A549 (cell line): ENCODE data around the gene PRKCD. TPM values are rescaled to one million over a fixed set of nuclear protein-coding genes. Genes with fewer than 3 reads are reported as not detected.
A peak's percentile ranks its signal among the peaks of the same experiment; 100 is the strongest.

Source experiments
- ATAC-seq, 2 experiments: fragments of 200-7000 bp in 1 of 2; fragments of >200 bp in 1 of 2; cut with Nextera tagmentation in 1 of 2; cut with Tn5 transposase in 1 of 2; 3 replicates each; pipeline versions ENCODE4 v1.8.0 to v1.9.1; 2018 to 2020; ENCODE audit warnings: mild to moderate bottlenecking in 1 of 2, moderate library complexity in 1 of 2
- CTCF ChIA-PET: fragments of 300-600 bp; sonication (Branson Sonifier 250); formaldehyde crosslinking; extraction: SDS; loops from one replicate; lab custom pipeline; 2021; ENCODE audit warnings: antibody characterized with exemption, inconsistent platforms; lab: Yijun Ruan, JAX
- POLR2A ChIA-PET: fragments of 350-600 bp; formaldehyde crosslinking; extraction: SDS; loops from one replicate; lab custom pipeline; 2021; ENCODE audit warnings: antibody characterized with exemption, inconsistent platforms; lab: Yijun Ruan, JAX
- DNase-seq, 2 experiments: peaks; one replicate each; pipeline versions ENCODE4 v3.0.0 to v3.0.0-alpha.2; 2011 to 2016; ENCODE audit warnings: low read depth in 1 of 2, low spot score in 1 of 2
- FAIRE-seq: peaks from 2 replicates; lab custom pipeline; 2011; peaks lifted over from hg19 to GRCh38; lab: Jason Lieb, UNC
- H3K27ac ChIP-seq, 2 experiments: fragments of >200 bp; sonication (Bioruptor Twin); formaldehyde crosslinking; 3 replicates each; pipeline ENCODE4 v1.5.1; 2016 to 2017
- H3K4me1 ChIP-seq: fragments of >200 bp; sonication (Bioruptor Twin); formaldehyde crosslinking; 3 replicates; pipeline ENCODE4 v1.6.1; 2016
- H3K4me2 ChIP-seq: fragments of >200 bp; sonication (Bioruptor Twin); formaldehyde crosslinking; 3 replicates; pipeline ENCODE4 v1.6.1; 2016
- H3K4me3 ChIP-seq: fragments of >200 bp; sonication (Bioruptor Twin); formaldehyde crosslinking; 3 replicates; pipeline ENCODE4 v1.5.1; 2016
- H3K9me3 ChIP-seq: fragments of >200 bp; sonication (Bioruptor Twin); formaldehyde crosslinking; 3 replicates; pipeline ENCODE4 v1.6.1; 2016
- CBX8 ChIP-seq: fragments of 200-600 bp; sonication (generic); IDR thresholded peaks from 2 replicates; pipeline ENCODE4 v1.6.1; 2016
- CTCF ChIP-seq: fragments of >200 bp; sonication (Bioruptor Twin); formaldehyde crosslinking; IDR thresholded peaks from 3 replicates; pipeline ENCODE4 v1.5.1; 2016
- EHF ChIP-seq: fragments of 250-450 bp; sonication (Bioruptor Pico); IDR thresholded peaks from 2 replicates; pipeline ENCODE4 v1.5.0; 2020; ENCODE audit warnings: mild to moderate bottlenecking
- HOXA7 ChIP-seq: fragments of 250-450 bp; sonication (Bioruptor Pico); IDR thresholded peaks from 2 replicates; pipeline ENCODE4 v1.5.0; 2020; ENCODE audit warnings: mild to moderate bottlenecking, moderate library complexity
- KDM5A ChIP-seq: fragments of 200-600 bp; sonication (generic); IDR thresholded peaks from 2 replicates; pipeline ENCODE4 v1.6.1; 2016; ENCODE audit warnings: antibody characterized with exemption, mild to moderate bottlenecking
- POLR2A ChIP-seq: IDR thresholded peaks from 2 replicates; pipeline ENCODE4 v1.6.1; 2012; ENCODE audit warnings: mild to moderate bottlenecking, low read length
- RAD21 ChIP-seq, 2 experiments: fragments of >200 bp in 1 of 2; sonication (Bioruptor Twin) in 1 of 2; formaldehyde crosslinking in 1 of 2; IDR thresholded peaks in 1 of 2; conservative IDR thresholded peaks in 1 of 2; 2 replicates in 1 of 2; 3 replicates in 1 of 2; pipeline ENCODE4 v1.6.1; 2012 to 2018; ENCODE audit warnings: inconsistent platforms in 1 of 2
- RARB ChIP-seq: fragments of 250-450 bp; sonication (Bioruptor Pico); IDR thresholded peaks from 2 replicates; pipeline ENCODE4 v1.8.0; 2021; ENCODE audit warnings: mild to moderate bottlenecking, moderate library complexity
- REST ChIP-seq: fragments of 200-600 bp; sonication (generic); IDR thresholded peaks from 2 replicates; pipeline ENCODE4 v1.6.1; 2016; ENCODE audit warnings: antibody characterized with exemption, mild to moderate bottlenecking, moderate library complexity
- RFX5 ChIP-seq: fragments of 450-650 bp; IDR thresholded peaks from 2 replicates; pipeline ENCODE4 v1.7.1; 2014; ENCODE audit warnings: antibody characterized with exemption, mild to moderate bottlenecking, moderate library complexity
- SMC3 ChIP-seq: fragments of >200 bp; sonication (Bioruptor Twin); formaldehyde crosslinking; IDR thresholded peaks from 3 replicates; pipeline ENCODE4 v1.6.1; 2018; ENCODE audit warnings: inconsistent platforms
- TFCP2L1 ChIP-seq: fragments of 250-450 bp; sonication (Bioruptor Pico); IDR thresholded peaks from 2 replicates; pipeline ENCODE4 v1.5.0; 2021; ENCODE audit warnings: mild to moderate bottlenecking
- ZNF302 ChIP-seq: fragments of 250-450 bp; sonication (Bioruptor Pico); IDR thresholded peaks from 2 replicates; pipeline ENCODE4 v1.9.0; 2021; ENCODE audit warnings: inconsistent platforms, mild to moderate bottlenecking, moderate library complexity
- WGBS: methylation state at CpG from one replicate; pipeline ENCODE4 v1.1.6; 2017; ENCODE audit errors: missing lambda C conversion rate; 5-methylcytosine and 5-hydroxymethylcytosine counted together
- polyA plus RNA-seq, 4 experiments: library from polyadenylated mRNA; depleted of rRNA in 3 of 4; stranded (reverse); fragments of >200 nt; fragmentation: RNase III in 1 of 4; extraction: RNeasy Plus Mini Kit Qiagen cat#74134 plus additional on column Dnase treatment in 1 of 4; gene quantifications; 2 replicates in 3 of 4; 3 replicates in 1 of 4; pipeline ENCODE4 v1.2.3, GENCODE V29; 2011 to 2017

PRKCD gene
- polyA plus RNA-seq, 2 of the 4 experiments (the other 2 are of a cell fraction), result 10.1 to 18.3 TPM

GRCh38 chr3:53132347-53132746, 28.7 kb upstream of the PRKCD start:
- H3K4me3 ChIP-seq, result no peak overlapping the region
- peaks cover 14% of the 10 kb centered on the region; the same call in 2 of the 3 replicates for H3K4me1 ChIP-seq
- POLR2A ChIA-PET, result interaction anchor here (1.0 kb wide), 1 partner anchor 28 kb away, joined by 3 read pairs; no protein-coding TSS in a partner anchor
- peak overlapping the region in 1 of 2 experiments; percentile 31; a peak in 1 of 6 replicates for H3K27ac ChIP-seq
- H3K9me3 ChIP-seq, result no peaks in the 10 kb centered on the region
- ATAC-seq (no peak), DNase-seq (peak in 1 of 2 experiments; percentile 64), FAIRE-seq (no peak)
- CTCF ChIA-PET, result interaction anchor here (1.2 to 7.7 kb wide), 3 partner anchors 19 to 64 kb away, joined by 4 to 87 read pairs (median 21); no protein-coding TSS in a partner anchor
- 40% methylated on average over 5 of the region's 5 CpGs for WGBS
- no peak overlapping the region for H3K4me2 ChIP-seq
- TF ChIP-seq HOXA7 (CRISPR knock-in tag), result no peak

- peak; percentile 90 to 91 for ATAC-seq
- CTCF ChIA-PET, result interaction anchor here (0.5 to 7.7 kb wide), 21 partner anchors 8 to 784 kb away, joined by 3 to 87 read pairs (median 5); partner anchors contain the start of gene PRKCD
- TF ChIP-seq CTCF (peak; percentile 61), RARB (CRISPR knock-in tag) (no peak), RAD21 (conservative IDR thresholded peaks at IDR 0.05 in 1 of 2, IDR thresholded peaks at IDR 0.05 in 1 of 2) (peak; percentile 65 to 71), SMC3 (peak; percentile 81)
- TF ChIP-seq, all 56 proteins: peak for 3
- 55% methylated on average over 4 of the region's 6 CpGs for WGBS
- H3K4me1 ChIP-seq, result peaks cover 10% of the 10 kb centered on the region; the same call in 1 of the 3 replicates
- H3K27ac ChIP-seq, result no peak overlapping the region
- no peak for FAIRE-seq
- no peaks in the 10 kb centered on the region for H3K9me3 ChIP-seq
- POLR2A ChIA-PET, result interaction anchor here (0.6 kb wide), 1 partner anchor 10 kb away, joined by 3 read pairs; no protein-coding TSS in a partner anchor
- DNase-seq, result peak; percentile 74 to 76
- no peak overlapping the region for H3K4me3 ChIP-seq
- no peak overlapping the region for H3K4me2 ChIP-seq
These were observed 26.3 kb upstream of the PRKCD start for GRCh38 chr3:53134631-53135232.

- no peak for TF ChIP-seq KDM5A
- TF ChIP-seq TFCP2L1, result no peak
- TF ChIP-seq REST, result no peak
- no peak for TF ChIP-seq POLR2A
- TF ChIP-seq CBX8, result no peak
- TF ChIP-seq RFX5, result no peak
- no peak for TF ChIP-seq ZNF302 (CRISPR knock-in tag)
- no peak for TF ChIP-seq EHF (CRISPR knock-in tag)
- FAIRE-seq, result no peak
- no peak for DNase-seq
- H3K4me3 ChIP-seq, result no peak overlapping the region
- no peak overlapping the region for H3K4me2 ChIP-seq
- CTCF ChIA-PET, result interaction anchor here (0.8 to 7.7 kb wide), 4 partner anchors 10 to 59 kb away, joined by 3 to 87 read pairs (median 6); partner anchors contain the start of gene PRKCD
- no peak overlapping the region for H3K27ac ChIP-seq
- peaks cover 6% of the 10 kb centered on the region; the same call in 2 of the 3 replicates for H3K4me1 ChIP-seq
- 63% methylated on average over 2 of the region's 2 CpGs for WGBS
- POLR2A ChIA-PET, result interaction anchor here (1.3 kb wide), 1 partner anchor 23 kb away, joined by 3 read pairs; no protein-coding TSS in a partner anchor
- no peaks in the 10 kb centered on the region for H3K9me3 ChIP-seq
- ATAC-seq, result no peak
These were observed 23.8 kb upstream of the PRKCD start for GRCh38 chr3:53137221-53137620.
